OCI-LY1 (cell line): Measurements from ENCODE around the gene NKX2-1.

Source experiments
- H2AFZ ChIP-seq: fragments of 200-600 bp; sonication (generic), shearing (Covaris generic); 2 replicates; pipeline ENCODE4 v1.6.0; 2014; ENCODE audit warnings: antibody characterized with exemption, mild to moderate bottlenecking, low read length
- H3F3A ChIP-seq: fragments of 200-600 bp; sonication (generic), shearing (Covaris generic); 2 replicates; pipeline ENCODE4 v1.6.0; 2014; ENCODE audit warnings: mild to moderate bottlenecking, antibody characterized with exemption, low read length, moderate library complexity; ENCODE audit not compliant: insufficient read depth
- H3K27ac ChIP-seq: fragments of 200-600 bp; sonication (generic); 2 replicates; pipeline ENCODE4 v1.5.1; 2014; ENCODE audit warnings: low read length, mixed run types, mild to moderate bottlenecking, low read depth; ENCODE audit not compliant: poor library complexity, severe bottlenecking
- H3K27me3 ChIP-seq: fragments of 200-600 bp; sonication (generic); 2 replicates; pipeline ENCODE4 v1.6.0; 2014; ENCODE audit warnings: antibody characterized with exemption, mild to moderate bottlenecking, low read length, moderate library complexity; ENCODE audit not compliant: insufficient read depth
- H3K36me3 ChIP-seq: fragments of 200-600 bp; sonication (generic); 2 replicates; pipeline ENCODE4 v1.6.1; 2014; ENCODE audit warnings: mild to moderate bottlenecking, antibody characterized with exemption, low read length, moderate library complexity, mixed read lengths; ENCODE audit not compliant: insufficient read depth
- H3K4me1 ChIP-seq: fragments of 200-600 bp; sonication (generic); 2 replicates; pipeline ENCODE4 v1.5.1; 2014; ENCODE audit warnings: mild to moderate bottlenecking, low read length, moderate library complexity; ENCODE audit not compliant: insufficient read depth, severe bottlenecking
- H3K4me2 ChIP-seq: fragments of 200-600 bp; sonication (generic), shearing (Covaris generic); 2 replicates; pipeline ENCODE4 v1.6.1; 2014; ENCODE audit warnings: low read length
- H3K4me3 ChIP-seq: fragments of 200-600 bp; sonication (generic); 2 replicates; pipeline ENCODE4 v1.5.1; 2014; ENCODE audit warnings: low read length, low read depth, mild to moderate bottlenecking, mixed read lengths; ENCODE audit not compliant: poor library complexity, severe bottlenecking
- H3K79me2 ChIP-seq: fragments of 200-600 bp; shearing (Covaris generic); 2 replicates; pipeline ENCODE4 v1.6.1; 2016; ENCODE audit warnings: mixed run types, low read length, mixed read lengths; ENCODE audit not compliant: insufficient read depth
- H3K9ac ChIP-seq: fragments of 200-600 bp; sonication (generic), shearing (Covaris generic); 2 replicates; pipeline ENCODE4 v1.6.1; 2014; ENCODE audit warnings: mild to moderate bottlenecking, low read length, mixed read lengths
- H3K9me2 ChIP-seq: fragments of 200-600 bp; sonication (generic), shearing (Covaris generic); 2 replicates; pipeline ENCODE4 v1.6.1; 2014; ENCODE audit warnings: low read depth, mild to moderate bottlenecking, low read length, mixed read lengths
- H3K9me3 ChIP-seq: fragments of 200-600 bp; shearing (Covaris generic); 2 replicates; pipeline ENCODE4 v1.6.1; 2014; ENCODE audit warnings: low read length, mixed read lengths
- H4K20me1 ChIP-seq: fragments of 200-600 bp; sonication (generic), shearing (Covaris generic); 2 replicates; pipeline ENCODE4 v1.6.0; 2016; ENCODE audit warnings: mild to moderate bottlenecking, low read length; ENCODE audit not compliant: insufficient read depth
- CTCF ChIP-seq: fragments of 200-600 bp; sonication (generic), shearing (Covaris generic); IDR thresholded peaks from 2 replicates; pipeline ENCODE4 v1.5.1; 2017; ENCODE audit warnings: mild to moderate bottlenecking, antibody characterized with exemption, low read length, moderate library complexity, mixed read lengths
- EZH2 ChIP-seq: fragments of 200-600 bp; sonication (generic), shearing (Covaris generic); IDR thresholded peaks from 2 replicates; pipeline ENCODE4 v1.8.0; 2017; ENCODE audit warnings: borderline replicate concordance, mixed run types, mild to moderate bottlenecking, antibody characterized with exemption, low read length, moderate library complexity, mixed read lengths

Gene NKX2-1

GRCh38 chr14:36498938-36499337, 21.1 kb downstream of the NKX2-1 start:
- no peak for TF ChIP-seq CTCF
- TF ChIP-seq EZH2: no peak
- H3K36me3 ChIP-seq: no peaks in the 10 kb centered on the region
- H3K9me3 ChIP-seq: no peaks in the 10 kb centered on the region
- no peaks in the 10 kb centered on the region for H3K79me2 ChIP-seq
- H3K27ac ChIP-seq: no peak overlapping the region
- H3K4me1 ChIP-seq: no peaks in the 10 kb centered on the region
- no peaks in the 10 kb centered on the region for H3K9me2 ChIP-seq
- no peaks in the 10 kb centered on the region for H3F3A ChIP-seq
- no peak overlapping the region for H3K4me3 ChIP-seq
- H3K9ac ChIP-seq: no peak overlapping the region
- no peak overlapping the region for H3K4me2 ChIP-seq
- H4K20me1 ChIP-seq: no peaks in the 10 kb centered on the region
- no peak overlapping the region for H2AFZ ChIP-seq
- H3K27me3 ChIP-seq: no peaks in the 10 kb centered on the region

- Histone ChIP-seq H2AFZ (no peak overlapping the region), H3K79me2 (no peaks in the 10 kb centered on the region), H3K9me2 (no peaks in the 10 kb centered on the region), H3K4me3 (no peak overlapping the region), H3K27ac (no peak overlapping the region), H3K9ac (no peak overlapping the region), H3K27me3 (no peaks in the 10 kb centered on the region), H3K9me3 (no peaks in the 10 kb centered on the region), H3K4me1 (no peaks in the 10 kb centered on the region), H3K36me3 (no peaks in the 10 kb centered on the region), H3F3A (no peaks in the 10 kb centered on the region), H4K20me1 (no peaks in the 10 kb centered on the region), H3K4me2 (no peak overlapping the region)
- TF ChIP-seq CTCF (no peak), EZH2 (no peak)
These were observed 23.7 kb downstream of the NKX2-1 start for GRCh38 chr14:36496346-36496745.

- no peaks in the 10 kb centered on the region for H3K79me2 ChIP-seq
- no peaks in the 10 kb centered on the region for H3K9me2 ChIP-seq
- H4K20me1 ChIP-seq: no peaks in the 10 kb centered on the region
- no peak overlapping the region for H3K9ac ChIP-seq
- no peaks in the 10 kb centered on the region for H3K9me3 ChIP-seq
- no peak overlapping the region for H3K4me2 ChIP-seq
- H3K27me3 ChIP-seq: no peaks in the 10 kb centered on the region
- no peaks in the 10 kb centered on the region for H3F3A ChIP-seq
- TF ChIP-seq CTCF (no peak), EZH2 (no peak)
- no peak overlapping the region for H2AFZ ChIP-seq
- H3K27ac ChIP-seq: no peak overlapping the region
- no peak overlapping the region for H3K4me3 ChIP-seq
- no peaks in the 10 kb centered on the region for H3K4me1 ChIP-seq
- no peaks in the 10 kb centered on the region for H3K36me3 ChIP-seq
These were observed 24.4 kb downstream of the NKX2-1 start for GRCh38 chr14:36495666-36496065.
